Psoas muscle (tissue), 8 donors: ENCODE results near the gene PGM2L1. TPM values are rescaled to one million over a fixed set of nuclear protein-coding genes. Genes with fewer than 3 reads are reported as not detected.

ENCODE experiments used
- ATAC-seq, 4 donors: fragments of 200-7000 bp; cut with Tn5 transposase; one replicate each; pipeline ENCODE4 v1.9.1; 2020; ENCODE audit warnings: moderate library complexity in 3 of 4, mild to moderate bottlenecking in 2 of 4
- DNase-seq, 2 donors: peaks; one replicate each; pipeline ENCODE4 v3.0.0-alpha.2; 2020
- H3K27ac ChIP-seq: fragments of 200-600 bp; one replicate; pipeline ENCODE4 v1.8.0; 2022
- H3K27me3 ChIP-seq, 3 donors: fragments of 200-600 bp in 1 of 3; one replicate each; pipeline versions ENCODE4 v1.6.1 to v1.8.0; 2013 to 2022; ENCODE audit warnings: low read length in 2 of 3, mild to moderate bottlenecking in 2 of 3, moderate library complexity in 1 of 3; ENCODE audit not compliant: insufficient read depth in 3 of 3
- H3K36me3 ChIP-seq, 2 donors: fragments of 200-600 bp in 1 of 2; one replicate each; pipeline versions ENCODE4 v1.6.1 to v1.8.0; 2013 to 2022; ENCODE audit warnings: low read depth in 1 of 2, mild to moderate bottlenecking in 1 of 2, moderate library complexity in 1 of 2; ENCODE audit not compliant: insufficient read depth in 1 of 2
- H3K4me1 ChIP-seq: fragments of 200-600 bp; one replicate; pipeline ENCODE4 v1.8.0; 2022
- H3K4me3 ChIP-seq: fragments of 200-600 bp; one replicate; pipeline ENCODE4 v1.8.0; 2022; ENCODE audit warnings: mild to moderate bottlenecking
- H3K9me3 ChIP-seq: fragments of 200-600 bp; one replicate; pipeline ENCODE4 v1.8.0; 2022
- CTCF ChIP-seq: fragments of 200-600 bp; IDR thresholded peaks from one replicate; pipeline ENCODE4 v1.8.0; 2022; ENCODE audit warnings: antibody characterized with exemption
- WGBS, 3 donors: extraction: QIAGEN DNeasy Blood & Tissue Kit; methylation state at CpG; one replicate each; pipeline versions ENCODE4 v1.1.6 to v1.1.7; 2013; 5-methylcytosine and 5-hydroxymethylcytosine counted together
- intact Hi-C, 2 donors: fragments of 100-400 bp; cut with DNase I; formaldehyde crosslinking; loops; one replicate each; pipeline versions ENCODE4 v1.11.0 to v1.14.2; 2022
- polyA plus RNA-seq, 3 donors: library from polyadenylated mRNA; stranded (reverse); fragments of 200-250 nt; gene quantifications; one replicate each; pipeline ENCODE4 v1.2.3, GENCODE V29; 2013
- total RNA-seq, 4 donors: library from RNA; stranded (reverse); fragmentation: NEBNext Ultra II Directional in 2 of 4; extraction: Animal tissue kit (Norgen Biotek cat#: 25700) in 2 of 4; gene quantifications; one replicate each; pipeline versions ENCODE4 v1.2.1 to v1.2.4, GENCODE V29; 2021 to 2023
- donor health status: healthy with polysubstance abuse.
- donor health status: DM: no; HTN: no; CAD: no; lungs with moderate emphysema.
- donor health status: Bipolar disorder and iron deficiency.
- donor health status: healthy.
- donor health status: DM: yes; HTN: yes; CAD: no.
- donor health status: DM: no; HTN: no; CAD: no.
- donor health status: DM: no; HTN: no; CAD: no.
- donor health status: DM: yes; HTN: yes; CAD: no.

Gene PGM2L1
- total and polyA plus RNA-seq, 7 donors, result 2.8 to 10.9 (median 9.7) TPM

GRCh38 chr11:74412321-74412720, 14.1 kb upstream of the PGM2L1 start:
- intact Hi-C loops, result no loop called here
- DNase-seq (no peak), ATAC-seq (no peak)
- WGBS, 3 donors, result 62 to 70% (median 62%) methylated on average over 2 of the region's 2 CpGs
- Histone ChIP-seq H3K4me3 (no peak overlapping the region), H3K9me3 (no peaks in the 10 kb centered on the region), H3K27me3 (no peaks in the 10 kb centered on the region), H3K27ac (no peak overlapping the region), H3K36me3 (no peaks in the 10 kb centered on the region), H3K4me1 (no peaks in the 10 kb centered on the region)
- TF ChIP-seq CTCF, result no peak

GRCh38 chr11:74409633-74410032, 11.4 kb upstream of the PGM2L1 start:
- ATAC-seq, result no peak

GRCh38 chr11:74403607-74404321, 5.5 kb upstream of the PGM2L1 start:
- H3K4me1 ChIP-seq, result no peaks in the 10 kb centered on the region
- no peaks in the 10 kb centered on the region for H3K9me3 ChIP-seq
- intact Hi-C loops, result no loop called here
- no peak overlapping the region for H3K27ac ChIP-seq
- no peaks in the 10 kb centered on the region for H3K27me3 ChIP-seq
- DNase-seq, result no peak
- WGBS, 3 donors, result 68 to 72% (median 69%) methylated on average over 4 of the region's 4 CpGs
- no peaks in the 10 kb centered on the region for H3K36me3 ChIP-seq
- no peak overlapping the region for H3K4me3 ChIP-seq
- no peak for TF ChIP-seq CTCF
- ATAC-seq, result no peak

More at GRCh38 chr11:74409633-74410032, 11.4 kb upstream of the PGM2L1 start:
- Histone ChIP-seq H3K4me3 (no peak overlapping the region), H3K9me3 (no peaks in the 10 kb centered on the region), H3K27me3 (no peaks in the 10 kb centered on the region), H3K4me1 (no peaks in the 10 kb centered on the region), H3K27ac (no peak overlapping the region), H3K36me3 (no peaks in the 10 kb centered on the region)
- no peak for DNase-seq
- intact Hi-C loops, result no loop called here
- no peak for TF ChIP-seq CTCF
- 96 to 99% (median 98%) methylated on average over 2 of the region's 2 CpGs for WGBS, 3 donors

GRCh38 chr11:74400606-74401005, 2.4 kb upstream of the PGM2L1 start:
- Histone ChIP-seq H3K9me3 (no peaks in the 10 kb centered on the region), H3K27ac (no peak overlapping the region), H3K4me1 (peaks cover 5% of the 10 kb centered on the region), H3K36me3 (no peaks in the 10 kb centered on the region), H3K27me3 (no peaks in the 10 kb centered on the region), H3K4me3 (no peak overlapping the region)
- WGBS, 3 donors, result 73 to 89% (median 82%) methylated on average over 2 of the region's 2 CpGs
- DNase-seq (no peak), ATAC-seq (no peak)
- no peak for TF ChIP-seq CTCF
- intact Hi-C loops, result no loop called here
